NCI-H446 treated with DMSO at 0.1 percent for 48 hours (cell line): Measurements from ENCODE around the gene TNFSF8.

Experiments used
- DNase-seq: peaks from one replicate; lab custom pipeline; 2025; lab: John Stamatoyannopoulos, UW

TNFSF8 gene

GRCh38 chr9:114867327-114867726, 63.1 kb downstream of the TNFSF8 start:
- no peak for DNase-seq

- no peak for DNase-seq
These were observed 65.9 kb downstream of the TNFSF8 start for GRCh38 chr9:114864471-114864870.

GRCh38 chr9:114861922-114862605, 68.3 kb downstream of the TNFSF8 start:
- no peak for DNase-seq

- DNase-seq, result no peak
These were observed 69.1 kb downstream of the TNFSF8 start for GRCh38 chr9:114861273-114861672.

GRCh38 chr9:114860187-114860586, 70.2 kb downstream of the TNFSF8 start:
- no peak for DNase-seq

- DNase-seq, result no peak
These were observed 73.5 kb downstream of the TNFSF8 start for GRCh38 chr9:114856942-114857315.

GRCh38 chr9:114856215-114856941, 74.0 kb downstream of the TNFSF8 start:
- DNase-seq, result no peak

GRCh38 chr9:114855488-114855887, 74.9 kb downstream of the TNFSF8 start:
- no peak for DNase-seq

GRCh38 chr9:114854736-114855355, 75.5 kb downstream of the TNFSF8 start:
- no peak for DNase-seq

- DNase-seq, result no peak
These were observed 77.1 kb downstream of the TNFSF8 start for GRCh38 chr9:114853071-114853855.

- no peak for DNase-seq
These were observed 78.3 kb downstream of the TNFSF8 start for GRCh38 chr9:114852050-114852594.

- DNase-seq, result no peak
These were observed 79.1 kb downstream of the TNFSF8 start for GRCh38 chr9:114851306-114851705.
